HG02870 (cell line): ENCODE measurements around the gene NFKB1.

Experiments
- ATAC-seq: cut with Tn5 transposase; IDR thresholded peaks from one replicate; pipeline ENCODE4 v1.9.1; 2021; ENCODE audit warnings: mild to moderate bottlenecking, moderate library complexity; ENCODE audit not compliant: unreplicated experiment

Gene NFKB1

DNA sequence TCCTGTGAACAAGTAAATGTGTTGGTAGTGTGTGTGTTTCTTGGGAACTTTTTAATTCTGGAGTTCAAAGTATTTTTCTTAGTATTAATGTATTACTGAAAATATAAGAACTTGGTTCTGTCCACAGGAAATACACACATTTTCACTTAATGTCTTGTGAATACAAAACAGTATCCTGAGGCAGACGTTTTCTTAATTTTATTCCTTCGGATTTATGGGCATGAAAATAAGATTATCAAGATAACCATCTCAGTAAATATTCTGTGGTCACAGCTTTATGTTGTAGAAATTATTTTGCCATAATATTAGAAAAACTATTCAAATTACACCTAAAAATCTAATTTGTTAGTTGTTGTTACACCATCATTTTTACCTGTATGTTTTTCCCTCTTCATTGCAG lies 29.8 kb downstream of the NFKB1 start:
- ATAC-seq, result no peak

DNA sequence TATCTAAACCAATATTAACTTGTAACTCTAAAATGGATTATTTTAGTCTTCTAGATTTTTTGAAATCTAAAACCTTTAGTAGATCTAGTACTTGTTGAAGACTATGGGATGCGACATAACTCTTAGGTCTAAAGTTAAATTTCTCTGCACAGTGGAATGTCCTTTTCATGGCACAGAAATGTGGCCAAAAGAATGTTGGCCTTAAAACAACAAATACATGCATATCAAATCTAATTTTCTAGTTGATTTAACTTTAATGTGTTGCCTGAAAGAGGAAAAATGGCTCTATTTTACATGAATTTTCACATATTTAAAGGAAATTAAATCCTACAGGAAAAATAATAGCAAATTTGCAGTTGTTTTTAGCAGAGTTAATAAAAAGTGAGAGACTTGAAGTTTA lies 30.3 kb downstream of the NFKB1 start:
- no peak for ATAC-seq

DNA sequence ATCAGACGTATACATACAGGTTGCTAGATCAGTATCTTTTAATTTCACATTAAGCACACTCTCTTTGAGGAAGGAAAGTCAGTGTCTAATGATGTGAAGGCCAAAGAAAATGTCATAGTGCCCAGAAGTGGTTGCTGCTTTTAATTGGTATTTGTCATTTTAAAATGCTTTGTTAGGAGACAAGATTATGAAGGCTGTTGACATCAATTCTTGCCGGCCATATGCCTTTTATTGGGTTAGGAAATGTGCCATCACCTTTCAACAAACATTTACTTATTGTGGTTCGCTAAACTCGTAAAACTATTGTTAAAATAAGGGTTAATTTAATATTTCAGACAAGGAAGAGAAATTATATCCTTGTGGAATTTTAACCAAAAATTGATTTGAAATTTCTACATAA lies 32.2 kb downstream of the NFKB1 start:
- no peak for ATAC-seq

DNA sequence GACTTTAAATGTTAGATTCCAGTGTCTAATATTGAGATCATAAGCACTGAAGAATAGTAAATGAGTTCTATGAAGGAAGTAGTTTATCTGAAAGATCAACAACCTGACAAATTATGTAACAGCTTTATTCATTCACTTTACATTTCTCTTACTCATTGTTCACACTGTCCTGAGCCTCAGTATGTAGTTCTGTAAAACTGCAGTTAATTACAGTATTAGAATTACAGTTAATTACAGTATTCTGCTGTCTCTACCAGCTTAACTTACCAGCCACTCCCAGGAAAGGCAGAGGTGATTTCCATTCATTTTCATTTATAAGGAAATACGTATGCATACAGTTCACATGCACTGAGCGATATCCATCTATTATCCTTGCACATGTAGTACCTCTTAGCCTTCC lies 32.7 kb downstream of the NFKB1 start:
- ATAC-seq, result no peak

DNA sequence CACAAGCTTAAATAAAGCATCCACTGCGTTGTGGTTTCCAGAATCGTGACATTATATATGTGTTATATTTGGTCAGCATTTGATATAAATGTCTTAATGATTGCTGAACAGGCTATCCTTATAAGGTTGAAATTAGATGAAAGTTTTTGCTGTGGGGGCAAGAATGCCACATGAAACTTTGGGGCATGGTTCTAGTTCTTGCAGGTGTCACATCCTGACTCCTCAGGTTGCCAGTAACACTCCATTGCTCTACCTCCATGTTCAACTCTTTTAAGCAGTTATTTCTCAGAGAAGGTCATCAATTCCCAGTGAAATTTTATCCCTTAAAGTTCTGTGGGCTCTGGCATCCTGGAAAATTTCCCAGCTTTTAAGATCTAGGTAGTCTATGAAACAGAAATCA lies 33.7 kb downstream of the NFKB1 start:
- no peak for ATAC-seq

DNA sequence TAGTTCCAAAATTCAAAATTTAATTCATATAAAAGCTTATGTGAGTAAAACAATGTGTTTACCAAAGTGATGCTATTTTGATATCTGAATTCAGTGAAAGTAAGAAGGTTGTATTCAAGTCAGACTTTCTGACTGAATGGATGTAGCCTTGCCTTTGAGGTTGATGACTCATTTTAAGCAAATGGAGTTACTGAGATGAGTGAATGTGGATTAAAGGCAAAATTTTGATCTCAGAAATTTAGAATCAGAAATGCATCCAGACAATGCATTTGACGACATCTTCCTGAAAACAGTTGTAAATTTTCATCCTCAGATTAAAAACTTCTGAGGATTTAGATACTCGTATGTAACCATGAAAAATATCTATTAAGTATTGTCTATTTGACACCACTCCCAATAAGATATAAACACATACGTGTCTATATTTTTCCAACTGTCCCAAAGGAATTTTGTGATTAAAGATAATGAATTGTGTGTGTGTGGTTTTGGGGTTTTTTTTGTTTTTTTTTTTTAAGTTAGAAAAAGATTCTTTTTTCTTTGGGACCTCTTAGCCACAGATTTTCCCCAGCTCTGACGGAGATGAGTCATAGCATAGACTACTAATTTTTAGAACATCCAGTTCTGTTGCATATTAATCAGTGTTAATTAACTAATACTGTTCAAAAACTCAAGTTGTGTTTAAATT lies 34.4 kb downstream of the NFKB1 start:
- ATAC-seq, result peak; percentile 90

DNA sequence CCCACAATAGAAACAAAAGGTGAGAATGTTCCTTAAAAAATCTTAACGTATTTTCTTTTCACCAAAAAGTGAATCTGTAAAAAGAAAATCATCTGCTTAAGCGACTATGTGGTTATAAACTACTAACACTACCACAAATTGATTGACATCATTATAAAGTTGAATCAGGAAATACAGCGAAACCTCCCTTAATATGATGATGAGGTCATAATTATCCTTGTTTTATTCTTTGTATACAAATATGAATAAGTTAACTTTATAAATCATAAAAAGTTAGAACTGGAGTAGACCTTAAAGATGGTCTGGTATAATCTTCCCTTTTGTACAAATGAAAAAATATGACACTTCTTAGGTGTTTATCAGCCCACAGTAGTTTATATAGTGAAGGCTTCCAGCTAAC lies 35.6 kb downstream of the NFKB1 start:
- no peak for ATAC-seq

DNA sequence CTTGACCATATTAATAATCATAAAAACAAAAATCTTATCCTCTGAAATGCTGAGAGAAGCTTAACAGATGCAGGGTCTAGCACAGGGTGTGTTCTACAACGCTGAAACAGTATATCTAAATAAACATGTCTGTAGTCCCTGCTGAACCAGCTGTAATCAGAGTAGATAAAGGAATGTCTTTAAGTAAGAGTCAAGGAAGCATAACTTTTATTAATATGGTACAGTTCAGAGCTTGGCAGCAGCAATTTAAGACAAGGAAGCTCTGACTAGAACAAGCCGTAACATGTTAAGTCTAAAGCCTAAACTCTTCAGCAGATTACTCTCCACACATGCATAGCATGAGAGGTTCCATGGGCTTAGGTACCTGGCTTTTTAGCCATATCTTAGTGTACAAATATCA lies 36.1 kb downstream of the NFKB1 start:
- no peak for ATAC-seq

DNA sequence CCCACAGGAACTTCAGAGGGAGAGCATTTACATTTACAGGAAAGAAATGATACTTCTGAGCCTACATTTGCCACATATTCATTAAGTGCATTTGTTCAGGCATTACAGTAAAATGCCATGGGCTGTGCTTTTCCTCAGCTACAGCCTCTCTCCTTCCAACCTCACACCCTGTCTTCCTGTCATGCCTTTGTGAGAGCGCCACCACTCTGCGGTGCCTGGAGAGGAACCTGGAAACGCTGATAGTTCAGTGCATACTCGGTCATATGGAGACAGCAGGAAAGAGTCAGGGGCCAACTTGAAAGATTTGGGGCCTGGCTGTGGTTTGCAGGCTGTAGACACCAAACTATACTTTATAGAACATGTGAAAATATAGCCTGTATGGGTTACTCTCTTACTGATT lies 40.5 kb downstream of the NFKB1 start:
- ATAC-seq, result no peak

DNA sequence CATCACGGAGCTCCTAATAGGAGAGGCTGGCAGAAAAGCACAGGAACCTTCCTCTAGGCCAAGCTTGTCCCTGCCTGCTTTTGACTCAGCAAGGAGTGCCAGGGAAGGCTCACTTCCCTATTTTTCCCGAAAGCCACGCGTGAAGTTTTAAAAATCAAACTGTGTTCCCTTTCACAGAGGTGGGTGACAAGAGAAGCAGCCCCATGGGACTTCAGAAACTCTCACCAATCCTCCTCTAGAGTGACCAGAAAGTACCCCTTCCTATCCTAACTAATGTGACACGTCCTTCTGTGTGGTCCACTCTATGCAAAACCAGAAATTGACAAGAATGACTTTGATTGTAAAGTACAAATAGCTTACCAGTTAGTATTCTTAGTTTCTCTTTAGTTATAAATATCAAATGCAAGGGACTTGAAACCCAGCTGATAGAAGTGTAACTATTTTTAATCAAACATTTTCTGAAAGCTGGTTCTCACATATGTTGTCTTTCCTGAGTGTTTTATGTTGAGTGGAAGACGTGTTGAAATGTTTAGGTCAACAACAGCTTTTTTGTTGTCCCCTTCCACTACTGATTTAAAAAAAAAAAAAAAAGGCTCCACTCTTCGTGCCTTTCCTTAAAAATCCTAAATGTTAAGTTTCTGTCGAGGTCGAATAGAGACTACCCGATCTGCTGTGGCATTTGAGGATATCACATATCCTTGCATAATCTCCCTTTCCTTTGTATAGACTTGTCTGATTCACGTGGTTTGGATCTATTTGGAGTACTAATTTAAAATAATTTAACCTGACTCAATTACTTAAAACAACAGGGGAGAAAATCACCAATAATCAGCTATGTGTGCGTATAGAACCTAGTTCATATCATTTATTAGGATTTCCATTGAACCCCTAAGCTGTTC lies 42.1 kb downstream of the NFKB1 start:
- ATAC-seq, result peak; percentile 71

DNA sequence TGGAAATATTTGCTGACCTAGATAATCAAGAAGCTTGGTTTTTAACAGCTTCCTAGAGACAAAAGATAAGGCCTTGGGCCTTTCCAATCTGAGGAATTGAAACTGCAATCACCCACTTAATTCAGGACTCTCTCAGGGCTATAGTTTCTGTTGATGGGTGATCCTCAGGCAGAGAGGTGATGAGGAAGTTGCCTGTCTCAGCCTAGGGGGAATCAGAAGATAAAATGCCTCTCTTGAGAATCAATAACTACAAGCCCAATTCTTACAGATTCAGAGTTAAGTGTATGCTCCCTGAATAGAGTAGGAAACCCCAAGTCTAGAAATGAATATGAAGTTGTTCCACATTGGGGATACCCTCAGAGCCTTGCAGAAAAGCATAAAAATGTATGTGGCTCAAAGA lies 45.5 kb downstream of the NFKB1 start:
- peak; percentile 33 for ATAC-seq

DNA sequence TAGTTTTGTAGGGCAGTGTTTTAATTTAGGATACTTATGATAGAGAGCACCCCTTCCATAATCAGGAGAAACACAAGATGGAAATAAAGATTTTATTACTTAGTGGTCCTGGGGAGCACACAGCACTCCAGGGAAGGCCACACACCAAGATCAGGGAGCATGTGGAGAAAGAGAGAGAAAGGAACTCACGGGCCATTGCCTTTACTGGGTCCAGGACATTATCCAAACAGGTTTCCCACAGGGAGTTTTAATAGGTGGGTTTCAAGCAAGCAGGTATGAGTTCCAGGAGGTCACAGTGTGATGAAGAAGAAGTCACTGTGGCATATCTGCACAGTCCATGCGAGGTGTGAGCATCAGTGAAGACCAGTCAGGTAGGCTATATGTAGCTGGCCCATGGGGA lies 46.8 kb downstream of the NFKB1 start:
- ATAC-seq, result no peak

DNA sequence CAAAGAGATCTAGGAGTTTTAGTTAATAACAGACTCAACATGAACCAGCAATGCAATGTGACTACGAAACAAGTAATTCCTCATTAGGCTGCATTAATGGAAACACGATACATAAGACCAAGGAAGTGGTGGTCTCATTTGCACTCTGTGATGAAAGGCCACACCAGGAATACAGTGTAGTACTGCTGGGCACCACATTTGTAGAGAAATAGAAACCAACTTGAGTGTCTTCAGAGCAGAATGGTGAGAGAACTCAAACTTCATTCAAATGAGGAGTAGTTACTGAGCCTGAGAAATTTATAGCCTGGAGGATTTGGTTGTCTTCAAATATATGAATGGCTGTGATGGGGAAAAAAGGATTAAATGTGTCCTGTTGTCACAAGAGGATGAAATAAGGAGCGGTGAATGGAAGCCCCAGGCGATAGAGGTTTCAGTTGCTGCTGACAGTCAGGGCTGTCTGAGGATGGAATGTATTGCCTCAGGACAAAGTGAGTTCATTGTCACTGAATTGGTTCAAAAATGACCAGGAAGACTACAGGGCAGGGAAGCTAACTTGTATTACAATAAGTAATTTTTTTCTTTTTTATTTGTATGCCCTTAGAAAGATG lies 50.9 kb downstream of the NFKB1 start:
- no peak for ATAC-seq

DNA sequence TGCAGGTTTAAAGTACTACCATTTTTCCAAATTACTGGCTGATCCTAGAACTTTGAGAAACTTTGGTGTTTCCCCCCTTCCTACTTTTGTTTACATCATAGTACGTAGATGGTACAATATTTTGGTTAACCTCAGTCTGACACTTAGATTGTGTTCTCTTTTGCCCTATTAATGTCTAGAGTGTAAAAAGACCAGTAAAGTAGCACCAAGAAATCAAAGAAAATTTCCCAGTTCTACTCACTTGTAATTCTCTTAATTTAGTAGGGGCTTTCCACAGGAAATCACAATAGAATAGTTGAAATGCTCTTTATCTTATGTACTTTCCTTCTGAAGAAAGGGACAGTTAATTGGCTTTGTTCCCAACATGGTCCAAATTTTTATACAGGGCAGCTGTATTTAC lies 51.6 kb downstream of the NFKB1 start:
- no peak for ATAC-seq

DNA sequence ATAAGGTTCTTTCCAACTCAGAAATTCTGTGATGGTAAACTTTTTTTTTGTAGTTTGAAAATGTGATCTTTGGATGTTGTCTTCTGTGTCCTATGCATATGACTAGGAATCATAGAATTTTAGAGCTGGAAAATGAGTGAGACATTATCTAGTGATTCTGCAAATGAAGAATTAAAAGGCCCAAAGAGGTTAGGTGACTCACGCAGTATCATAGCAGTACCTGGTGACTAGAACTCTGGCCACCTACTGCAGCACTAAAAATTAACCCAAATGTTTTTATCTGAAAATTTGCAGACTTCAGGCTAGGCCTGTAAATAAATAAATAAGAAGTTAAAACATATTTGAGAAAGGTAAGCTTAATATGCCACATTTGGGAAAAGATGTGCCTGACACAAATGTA lies 52.8 kb downstream of the NFKB1 start:
- ATAC-seq, result no peak

DNA sequence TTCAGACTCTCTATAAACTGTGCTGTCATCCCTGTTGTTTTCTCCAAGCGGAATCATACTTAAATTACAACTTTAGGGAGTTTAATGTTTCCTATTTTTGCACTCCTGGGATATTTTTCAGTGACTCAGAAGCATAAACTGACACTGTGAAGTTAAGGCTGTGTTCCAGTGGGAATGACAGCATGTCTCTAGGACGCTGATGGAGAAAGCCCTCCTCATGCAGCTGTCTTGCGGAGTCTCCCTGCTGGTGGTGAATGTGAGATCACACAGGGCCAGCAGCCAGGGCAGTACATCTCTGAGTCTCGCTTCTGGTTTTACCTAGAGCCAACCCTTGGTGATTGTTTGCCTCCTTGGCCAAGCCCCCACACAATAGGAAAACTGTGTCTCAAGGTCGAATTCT lies 53.3 kb downstream of the NFKB1 start:
- ATAC-seq, result no peak

DNA sequence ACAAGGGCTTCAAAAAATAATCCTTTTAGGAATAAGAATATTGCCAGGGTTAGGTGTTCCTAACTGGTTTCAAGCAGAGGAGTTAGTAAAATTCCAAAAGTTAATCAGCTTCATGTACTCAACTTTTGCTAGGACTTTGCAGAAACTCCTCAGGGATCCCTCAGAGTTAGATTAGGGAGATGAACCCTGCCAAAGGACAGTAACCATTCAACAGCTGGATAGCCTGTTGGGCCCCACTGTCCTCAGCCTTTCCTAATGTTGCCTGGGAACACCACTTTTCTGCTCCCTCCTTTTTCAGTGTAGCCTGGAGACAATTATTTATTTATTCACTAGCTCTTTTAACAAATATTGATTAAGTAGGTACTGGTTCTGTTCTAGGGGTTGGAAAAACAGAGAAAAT lies 53.8 kb downstream of the NFKB1 start:
- ATAC-seq, result no peak

DNA sequence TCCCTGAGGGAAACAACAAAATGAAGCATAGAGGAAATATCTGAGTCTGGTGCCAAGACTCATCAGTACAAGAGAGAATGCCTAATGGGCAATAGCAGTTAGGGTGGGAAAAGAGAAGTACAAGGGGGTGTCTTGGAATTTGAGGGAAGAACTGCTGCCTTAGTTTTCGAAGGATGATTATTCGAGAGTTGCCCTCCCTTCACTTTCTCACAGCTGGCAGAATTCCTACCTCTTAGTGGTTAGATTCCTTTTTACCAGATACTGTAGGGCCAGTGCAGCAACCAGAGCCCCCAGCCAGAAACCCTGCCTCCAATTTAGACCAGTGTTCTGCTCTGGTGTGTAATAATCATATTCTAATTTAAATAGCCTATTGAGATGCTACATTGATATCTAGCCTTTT lies 56.5 kb downstream of the NFKB1 start:
- ATAC-seq, result no peak

DNA sequence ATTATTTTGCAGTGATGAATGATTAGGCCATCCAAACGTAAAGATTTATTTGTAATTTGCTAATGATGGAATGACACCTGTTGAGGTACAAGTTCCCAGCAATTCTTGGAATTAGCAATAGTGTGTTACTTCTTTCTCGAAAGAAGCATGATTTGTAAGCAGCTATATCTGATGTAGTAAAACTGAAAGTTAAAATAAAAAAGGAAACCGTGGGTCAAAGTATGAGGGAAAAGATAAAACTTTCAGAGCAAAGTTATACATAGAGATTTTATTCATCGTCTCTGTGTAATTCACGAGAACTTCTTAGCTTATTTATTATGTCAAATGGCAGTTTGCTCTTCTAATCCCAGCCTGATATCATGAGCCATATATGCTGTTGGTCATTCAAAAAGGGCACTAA lies 59.0 kb downstream of the NFKB1 start:
- ATAC-seq, result peak; percentile 22

DNA sequence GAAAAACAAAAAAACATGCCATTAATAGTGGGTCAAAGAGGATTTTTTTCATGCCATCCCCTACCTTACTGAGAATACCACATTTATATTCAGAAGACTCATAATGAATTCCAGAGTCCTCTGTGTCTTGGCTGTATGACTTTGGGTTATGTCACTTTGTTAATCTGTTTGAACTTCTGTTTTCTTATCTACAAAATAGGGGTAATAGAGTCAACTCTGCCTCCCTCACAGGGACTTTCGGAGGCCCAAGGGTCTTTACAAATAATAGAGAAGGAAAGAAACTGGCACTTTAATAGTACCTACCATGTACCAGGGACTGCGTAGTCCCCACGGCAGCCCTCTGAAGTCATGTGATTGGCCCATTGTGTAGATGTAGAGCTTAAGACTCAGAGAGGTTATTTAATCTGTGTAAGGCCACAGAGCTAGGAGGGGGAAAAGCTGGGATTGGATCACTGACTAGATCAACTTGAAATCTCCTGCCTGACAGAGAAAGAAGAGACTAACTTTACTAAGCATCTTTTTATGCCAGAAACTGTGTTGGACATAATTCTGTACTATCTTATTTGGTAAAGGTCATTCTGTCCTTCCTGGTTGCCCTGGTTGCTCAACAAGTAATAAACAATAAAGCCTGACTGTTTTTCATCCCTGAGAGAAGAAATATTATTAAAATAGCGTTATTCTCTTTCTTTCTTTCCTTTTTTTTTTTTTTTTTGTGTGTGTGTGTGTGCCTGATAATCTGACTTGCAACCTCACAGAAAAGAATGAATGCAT lies 59.6 kb downstream of the NFKB1 start:
- no peak for ATAC-seq

DNA sequence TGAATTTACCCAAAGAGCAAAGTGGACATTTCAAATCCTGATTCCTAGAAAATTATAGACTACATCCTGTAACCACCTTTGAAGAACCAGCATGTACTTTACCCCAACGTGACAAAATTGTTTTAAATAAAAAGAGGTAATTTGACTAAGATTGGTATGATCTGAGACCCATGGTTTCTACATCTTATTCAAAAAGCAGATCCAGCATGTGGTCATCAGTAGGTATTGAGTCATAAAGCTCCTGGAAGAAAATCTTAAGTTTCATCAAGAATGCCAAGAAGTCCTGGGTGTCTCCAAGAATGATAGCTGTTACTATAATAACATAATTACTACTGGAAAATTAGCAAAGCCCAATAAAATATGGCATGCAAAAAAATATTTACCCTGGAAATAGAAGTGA lies 61.8 kb downstream of the NFKB1 start:
- peak; percentile 27 for ATAC-seq
